Activated CD8-positive, alpha-beta memory T cell treated with anti-CD3 and anti-CD28 coated beads, Interleukin-2, amount 50 U/mL, for 4 hours (primary cell): Measurements from ENCODE around the gene ORAI1.
"Not testable (repeated sequence)": the region's sequence is repeated elsewhere in the genome, so short reads cannot be mapped to it uniquely, and the experiment has no call there.

Source experiments
- DNase-seq: peaks from one replicate; pipeline ENCODE4 v3.0.0-alpha.2; 2020

ORAI1 gene

DNA sequence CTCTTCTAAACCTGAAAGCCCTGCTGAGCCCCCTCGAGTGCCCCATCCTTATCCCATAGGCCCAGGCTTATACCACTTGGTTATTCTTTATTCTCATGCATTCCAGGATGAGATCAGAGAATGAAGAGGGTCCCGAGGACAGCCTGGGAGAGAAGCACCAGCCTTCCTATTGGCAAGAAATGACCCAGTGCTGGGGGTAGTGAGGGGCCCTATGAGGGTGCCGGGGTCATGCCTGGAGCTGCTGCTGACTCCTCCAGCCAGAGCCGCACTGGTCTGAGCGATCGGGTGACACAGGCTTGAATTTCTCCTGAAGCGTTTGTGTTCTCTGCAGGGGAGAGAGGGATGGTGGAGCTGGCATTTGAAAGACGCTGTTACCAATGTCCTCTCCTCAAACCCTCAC, 25.0 kb downstream of the ORAI1 start:
- DNase-seq = no peak

DNA sequence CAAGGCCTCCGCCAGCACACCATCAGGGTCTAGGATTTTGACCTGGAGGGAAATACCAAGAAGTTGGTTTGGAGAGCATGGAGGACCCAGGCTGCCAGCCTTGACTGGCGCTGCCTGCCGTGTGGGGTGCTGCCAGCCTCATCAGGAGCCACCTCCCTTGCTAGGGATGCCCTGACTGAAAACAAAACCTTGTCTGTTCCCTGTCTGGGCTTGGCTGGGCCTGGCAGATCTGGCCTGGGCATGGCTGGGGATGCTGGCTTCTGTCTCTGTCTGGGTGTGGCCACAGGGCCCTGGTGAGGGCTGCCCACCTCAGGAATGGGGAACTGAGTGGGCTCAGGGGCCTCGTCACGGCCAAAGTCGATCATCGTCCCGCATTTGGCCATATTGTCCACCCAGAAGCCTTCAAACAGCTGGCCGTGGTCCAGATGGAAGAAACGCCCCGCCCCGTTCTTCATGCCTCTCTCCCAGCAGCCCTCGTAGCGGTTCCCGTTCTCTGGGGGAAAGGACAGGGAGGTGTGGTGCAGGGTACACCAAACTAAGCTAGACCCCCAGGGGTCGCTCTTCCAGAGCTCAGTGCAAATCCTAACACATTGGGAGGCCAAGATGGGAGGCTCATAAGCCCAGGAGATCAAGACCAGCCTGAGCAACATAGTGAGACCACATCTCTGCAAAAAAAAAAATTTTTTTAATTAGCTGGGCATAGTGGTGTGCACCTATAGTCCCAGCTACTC, 26.6 kb downstream of the ORAI1 start:
- DNase-seq = no peak

DNA sequence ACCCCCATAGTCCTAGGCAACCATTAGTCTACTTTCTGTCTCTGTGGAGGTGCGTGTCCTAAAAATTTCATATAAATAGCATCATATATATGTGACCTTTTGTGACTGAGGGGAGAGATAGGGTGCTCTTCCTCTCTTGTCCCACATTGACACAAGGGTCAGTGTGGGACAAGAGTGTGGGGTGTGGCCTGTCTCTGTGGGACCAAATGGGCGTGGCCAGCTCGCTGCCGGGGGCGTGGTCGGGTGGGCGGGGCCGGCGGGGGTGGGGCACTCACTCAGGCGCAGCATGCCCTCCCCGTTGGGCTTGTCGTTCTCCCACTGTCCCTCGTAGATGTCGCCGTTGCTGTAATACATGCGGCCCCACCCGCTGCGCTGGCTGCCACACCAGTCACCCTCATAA, 27.7 kb downstream of the ORAI1 start:
- DNase-seq = no peak

DNA sequence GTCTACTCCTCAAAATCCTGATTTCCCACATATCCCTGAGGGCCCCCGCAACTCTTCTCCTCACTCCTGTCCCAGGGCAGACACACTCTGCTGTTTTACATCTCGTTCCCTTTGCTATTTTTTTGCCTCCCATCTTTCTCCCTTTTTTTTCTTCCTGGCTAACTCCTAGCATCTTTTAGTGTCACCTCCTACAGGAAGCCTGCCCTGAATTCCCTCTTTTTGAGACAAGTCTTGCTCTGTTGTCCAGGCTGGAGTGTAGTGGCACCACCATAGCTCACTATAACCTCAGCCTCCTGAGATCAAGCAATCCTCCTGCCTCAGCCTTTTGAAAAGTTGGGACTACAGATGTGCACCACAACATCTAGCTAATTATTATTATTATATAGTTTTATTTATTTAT, 29.8 kb downstream of the ORAI1 start:
- DNase-seq = no peak

DNA sequence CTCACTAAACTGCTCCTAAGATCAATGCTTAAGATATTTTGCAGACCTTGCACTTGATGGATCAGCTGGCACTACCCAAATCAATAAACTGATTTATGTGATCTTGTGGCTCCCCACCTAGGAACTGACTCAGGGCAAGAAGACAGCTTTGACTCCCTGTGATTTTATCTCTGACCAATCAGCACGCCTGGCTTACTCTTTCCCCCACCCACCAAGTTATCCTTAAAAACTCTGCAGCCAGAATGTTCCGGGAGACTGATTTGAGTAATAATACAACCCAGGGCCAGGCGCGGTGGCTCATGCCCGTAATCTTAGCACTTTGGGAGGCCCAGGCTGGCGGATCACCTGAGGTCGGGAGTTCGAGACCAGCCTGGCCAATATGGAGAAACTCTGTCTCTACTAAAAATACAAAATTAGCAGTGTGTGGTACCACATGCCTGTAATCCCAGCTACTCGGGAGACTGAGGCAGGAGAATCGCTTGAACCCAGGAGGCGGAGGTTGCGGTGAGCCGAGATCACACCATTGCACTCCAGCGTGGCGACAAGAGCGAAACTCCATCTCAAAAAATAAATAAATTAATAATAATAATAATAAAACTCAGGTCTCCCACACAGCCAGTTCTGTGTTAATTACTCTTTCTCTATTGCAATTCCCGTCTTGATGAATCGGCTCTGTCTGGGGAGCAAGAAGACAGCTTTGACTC, 31.1 kb downstream of the ORAI1 start:
- no peak for DNase-seq

DNA sequence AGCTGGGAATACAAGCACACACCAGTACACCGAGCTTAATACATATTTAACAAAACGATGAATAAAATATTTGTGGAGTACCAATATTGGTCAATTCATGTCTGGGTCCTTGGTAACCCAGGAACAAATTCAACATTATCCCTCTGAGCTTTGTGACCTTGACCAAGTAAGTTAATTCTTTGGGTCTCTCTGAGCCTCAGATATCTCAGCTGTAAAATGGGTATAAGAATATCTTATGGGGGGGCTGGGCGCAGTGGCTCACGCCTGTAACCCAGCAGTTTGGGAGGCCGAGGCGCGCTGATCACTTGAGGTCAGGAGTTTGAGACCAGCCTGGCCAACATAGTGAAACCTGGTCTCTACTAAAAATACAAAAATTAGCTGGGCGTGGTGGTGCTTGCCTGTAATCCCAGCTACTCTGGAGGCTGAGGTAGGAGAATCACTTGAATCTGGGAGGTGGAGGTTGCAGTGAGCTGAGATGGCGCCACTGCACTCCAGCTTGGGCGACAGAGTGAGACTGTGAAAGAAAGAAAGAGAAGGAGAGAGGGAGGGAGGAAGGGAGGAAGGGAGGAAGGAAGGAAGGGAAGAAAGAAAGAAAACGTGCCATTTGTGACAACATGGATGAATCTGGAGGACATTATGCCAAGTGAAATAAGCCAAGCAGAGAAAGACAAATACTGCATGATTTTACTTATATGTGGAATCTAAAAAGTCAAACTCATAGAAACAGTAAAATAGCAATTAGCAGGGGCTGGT, 35.2 kb downstream of the ORAI1 start:
- DNase-seq = not testable (repeated sequence)

DNA sequence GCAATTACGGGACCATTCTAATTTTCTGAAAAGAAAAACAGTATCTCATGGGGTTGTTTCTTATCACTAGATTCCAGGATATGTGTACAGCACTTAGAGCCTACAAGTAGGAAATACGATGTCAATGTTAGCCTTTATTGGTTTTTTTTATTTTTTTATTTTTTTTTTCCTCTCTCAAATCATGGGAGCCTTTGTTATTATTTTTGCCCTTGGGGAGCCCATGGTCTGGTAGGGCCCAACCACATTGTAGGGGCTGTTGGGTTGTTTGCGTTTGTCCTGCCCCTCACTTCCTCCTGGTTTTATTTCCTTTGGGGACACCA, 37.2 kb downstream of the ORAI1 start:
- DNase-seq = no peak

DNA sequence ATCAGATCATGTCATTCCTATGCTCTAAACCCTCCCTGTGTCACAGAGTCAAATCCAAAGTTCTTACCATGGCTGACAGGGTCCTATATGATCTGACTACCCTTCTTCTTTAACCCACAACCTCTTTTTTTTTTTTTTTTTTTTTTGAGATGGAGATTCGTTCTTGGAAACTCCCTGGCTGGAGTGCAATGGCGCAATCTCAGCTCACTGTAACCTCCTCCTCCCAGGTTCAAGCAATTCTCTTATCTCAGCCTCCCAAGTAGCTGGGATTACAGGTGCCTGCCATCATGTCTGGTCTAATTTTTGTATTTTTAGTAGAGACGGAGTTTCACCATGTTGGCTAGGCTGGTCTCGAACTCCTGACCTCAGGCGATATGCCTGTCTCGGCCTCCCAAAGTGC, 40.5 kb downstream of the ORAI1 start:
- not testable (repeated sequence) for DNase-seq

DNA sequence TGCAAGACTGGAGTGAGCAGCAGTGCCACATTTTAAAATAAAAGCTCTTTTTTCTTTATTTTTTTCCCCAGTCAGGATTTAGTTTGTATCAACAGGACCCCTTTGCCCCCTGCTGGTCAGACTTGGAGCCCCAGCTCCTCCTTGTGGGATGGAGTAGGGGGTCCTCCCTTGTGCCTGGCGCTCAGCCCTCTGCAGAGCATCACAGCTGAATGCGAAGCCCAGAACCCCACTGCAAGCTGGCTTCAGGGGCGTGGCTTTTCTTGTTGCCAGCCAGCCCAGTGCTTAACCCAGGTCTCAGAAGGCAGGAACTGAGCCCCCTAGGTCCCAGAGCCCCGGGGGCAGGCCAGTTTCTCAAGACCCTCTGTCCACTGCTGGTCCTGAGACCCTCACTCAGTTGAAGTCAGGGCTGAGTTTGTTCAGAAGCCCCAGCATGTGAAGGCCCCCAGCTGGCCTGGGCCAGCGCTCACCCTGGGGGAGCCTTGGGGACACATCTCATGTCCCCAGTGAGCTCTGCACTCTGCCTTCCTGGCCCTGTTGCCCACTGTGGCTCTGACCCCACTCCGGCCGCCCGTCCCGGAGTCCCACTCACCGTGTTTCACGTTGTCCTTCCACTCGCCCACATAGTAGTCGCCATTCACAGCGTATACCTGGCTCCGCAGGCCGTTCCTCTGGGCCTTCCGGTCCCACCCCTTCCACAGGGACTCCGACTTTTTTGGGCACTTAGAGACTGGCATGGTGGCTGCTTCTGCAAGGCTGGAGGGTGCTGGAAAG, 42.6 kb downstream of the ORAI1 start:
- peak; percentile 68 for DNase-seq

DNA sequence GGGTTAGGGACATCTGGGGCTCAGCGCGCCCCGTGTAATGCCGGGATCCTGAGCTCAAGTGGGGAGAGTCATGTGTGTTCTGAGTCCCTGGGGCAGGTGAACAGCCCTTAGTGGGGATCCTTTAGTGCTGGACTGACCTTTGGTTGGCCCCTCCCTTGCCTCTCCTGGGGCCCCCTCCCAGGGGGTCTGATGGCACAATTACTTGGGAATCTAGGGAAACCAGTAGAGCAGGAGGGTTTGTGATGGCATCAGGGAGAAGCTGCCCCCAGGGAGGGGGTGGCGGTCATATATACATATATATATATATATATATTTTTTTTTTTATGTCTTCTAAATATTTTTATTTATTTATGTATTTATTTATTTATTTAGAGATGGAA, 43.2 kb downstream of the ORAI1 start, which contains the start of gene MORN3:
Gene MORN3, minus strand, starts transcription at position 134 of the 380 bp plus-strand sequence. CDS start 171 bp downstream, outside the sequence.
- DNase-seq = no peak

DNA sequence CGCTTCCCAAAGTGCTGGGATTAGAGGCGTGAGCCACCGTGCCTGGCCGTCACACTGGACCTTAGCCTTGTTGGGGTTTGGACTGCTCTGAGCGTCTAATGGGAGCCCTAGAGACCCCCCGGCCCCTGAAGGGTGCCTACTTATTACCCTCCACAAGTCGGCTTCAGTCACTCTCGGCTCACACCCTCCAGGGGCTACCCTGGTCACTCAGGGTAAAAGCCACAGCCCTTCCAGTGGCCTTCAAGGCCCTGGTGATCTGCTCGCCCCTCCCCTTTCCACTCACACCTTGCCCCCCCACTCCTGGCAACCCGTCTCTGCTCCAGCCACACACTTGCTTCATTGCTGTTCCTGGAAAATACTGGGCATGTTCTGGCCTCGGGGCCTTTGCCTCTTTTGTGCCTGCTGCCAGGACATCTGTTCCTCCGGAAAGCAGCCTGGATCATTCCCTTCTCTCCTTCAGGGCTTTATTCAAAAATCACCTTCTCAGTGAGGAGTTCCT, 46.7 kb downstream of the ORAI1 start:
- DNase-seq = no peak

DNA sequence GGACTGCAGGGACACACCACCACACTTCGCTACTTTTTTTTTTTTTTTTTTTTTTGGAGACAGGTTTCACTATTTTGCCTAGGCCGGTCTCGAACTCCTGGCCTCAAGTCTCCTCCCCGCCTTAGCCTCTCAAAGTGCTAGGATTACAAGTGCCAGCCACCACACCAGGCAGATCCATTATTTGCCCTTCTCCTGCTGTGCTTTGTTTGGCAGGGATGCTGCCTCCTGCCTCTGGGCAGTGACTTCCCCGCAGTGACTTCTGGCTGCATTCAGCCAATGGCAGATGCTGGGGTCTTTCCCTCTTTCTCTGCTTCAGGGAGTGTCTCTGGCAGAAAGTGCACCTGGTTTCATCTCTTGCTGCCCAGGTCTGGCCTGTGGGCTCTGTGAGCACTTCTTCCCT, 49.9 kb downstream of the ORAI1 start:
- DNase-seq = no peak

DNA sequence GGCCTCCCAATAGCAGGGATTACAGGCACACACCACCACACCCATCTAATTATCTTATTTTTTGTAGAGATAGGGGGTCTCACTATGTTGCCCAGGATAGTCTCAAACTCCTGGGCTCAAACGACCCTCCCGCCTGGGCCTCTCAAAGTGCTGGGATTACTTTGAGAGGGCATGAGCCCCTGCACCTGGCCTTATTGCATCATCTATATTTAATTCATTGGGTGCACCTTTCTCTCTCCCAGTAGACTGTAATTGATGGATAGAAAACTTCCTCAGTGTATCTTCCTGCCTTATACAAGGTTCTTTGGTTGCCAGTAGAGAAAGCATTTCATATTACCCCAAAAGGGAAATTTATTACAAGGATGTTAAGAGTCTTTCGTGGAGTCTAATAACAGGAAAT, 52.0 kb downstream of the ORAI1 start:
- no peak for DNase-seq

DNA sequence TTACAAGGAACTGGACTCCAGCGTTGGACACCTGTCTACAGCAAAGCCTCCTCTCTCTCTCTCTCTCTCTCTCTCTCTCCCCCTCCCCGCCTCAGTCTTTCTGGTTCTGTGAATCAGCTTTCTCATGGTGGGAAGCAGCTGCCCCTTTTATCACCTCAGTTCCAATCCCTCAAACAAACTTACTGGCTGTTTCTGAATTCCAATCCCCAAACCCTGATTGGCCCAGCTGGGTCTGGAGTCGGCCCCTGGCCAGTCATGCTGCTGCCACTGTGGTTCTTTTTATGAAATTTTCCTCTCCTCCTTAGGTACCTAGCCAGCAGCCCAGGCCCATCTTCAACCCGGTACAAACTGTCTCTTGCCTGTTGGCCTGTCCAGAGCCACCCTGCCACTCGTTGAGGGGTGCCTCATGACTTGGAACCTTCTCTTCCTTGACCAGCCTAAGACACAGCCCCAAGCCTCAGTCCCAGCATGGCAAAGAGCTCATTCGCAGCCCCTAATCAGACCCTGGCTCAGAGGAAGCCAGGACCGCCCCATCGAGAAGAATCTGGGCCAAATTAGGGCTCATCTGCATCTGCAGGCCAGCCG, 52.5 kb downstream of the ORAI1 start:
- no peak for DNase-seq

DNA sequence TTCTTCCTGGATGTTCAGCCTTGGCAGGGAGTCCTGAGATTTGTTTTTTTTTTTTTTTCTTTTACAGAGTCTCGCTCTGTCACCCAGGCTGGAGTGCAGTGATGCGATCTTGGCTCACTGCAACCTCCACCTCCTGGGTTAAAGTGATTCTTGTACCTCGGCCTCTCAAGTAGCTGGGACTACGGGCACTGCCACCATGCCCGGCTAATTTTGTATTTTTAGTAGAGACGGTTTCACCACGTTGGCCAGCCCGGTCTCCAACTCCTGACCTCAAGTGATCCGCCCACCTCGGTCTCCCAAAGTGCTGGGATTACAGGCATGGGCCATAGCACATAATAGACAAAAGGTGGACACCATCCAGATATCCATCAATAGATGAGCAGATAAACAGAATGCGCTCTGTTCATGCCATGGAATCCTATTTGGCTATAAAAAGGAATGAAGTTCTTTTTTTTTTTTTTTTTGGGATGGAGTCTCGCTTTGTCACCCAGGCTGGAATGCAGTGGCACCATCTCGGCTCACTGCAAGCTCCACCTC, 53.4 kb downstream of the ORAI1 start:
- not testable (repeated sequence) for DNase-seq

DNA sequence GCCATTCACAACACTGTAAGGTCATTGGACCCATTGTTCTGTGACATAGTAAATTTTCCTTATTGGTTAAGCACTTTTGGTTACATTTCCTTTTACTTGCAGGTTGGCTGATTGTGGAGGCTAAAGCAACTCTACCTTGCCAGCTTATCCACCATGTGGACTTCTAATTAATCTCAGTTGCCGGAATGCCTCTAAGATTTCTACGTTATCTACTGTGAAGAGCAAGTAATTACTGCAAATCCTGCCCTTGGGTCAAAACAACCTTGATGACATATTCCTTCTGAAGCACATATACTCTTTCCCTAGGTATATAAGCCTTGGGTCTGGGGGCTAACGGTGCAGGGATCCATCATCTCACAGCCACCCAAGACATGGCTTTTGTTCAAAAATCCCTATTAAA, 62.6 kb downstream of the ORAI1 start:
- no peak for DNase-seq

DNA sequence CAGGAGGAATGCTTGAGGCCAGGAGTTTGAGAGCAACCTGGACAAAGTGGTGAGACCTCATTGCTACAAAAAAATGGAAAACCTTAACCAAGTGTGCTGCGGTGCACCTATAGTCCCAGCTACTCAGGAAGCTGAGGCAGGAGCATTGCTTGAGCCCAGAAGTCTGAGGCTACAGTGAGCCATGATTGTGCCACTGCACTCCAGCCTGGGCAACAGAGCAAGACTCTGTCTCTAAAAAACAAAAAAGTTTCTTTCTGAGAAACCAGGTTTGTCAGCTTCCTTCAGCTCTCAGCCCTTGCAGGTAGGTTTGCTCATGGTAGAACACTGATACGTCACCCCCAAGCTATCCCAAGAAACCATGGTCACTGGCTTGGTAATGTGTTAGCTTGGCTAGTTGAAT, 63.1 kb downstream of the ORAI1 start:
- DNase-seq = no peak
